ACHN (cell line): Measurements from ENCODE around the gene TRAK1.

Source experiments
- DNase-seq: peaks from one replicate; pipeline ENCODE4 v3.0.0-alpha.2; 2015
- in situ Hi-C: cut with HindIII; loops from 2 replicates; pipeline ENCODE4 v1.10.0; 2017; ENCODE audit warnings: low sequenced_read_pairs, low pct_ligation_motif_present, low pct_unique_long_range_greater_than_20kb

The TRAK1 gene

GRCh38 chr3:42250761-42251160 is 159.6 kb downstream of the TRAK1 start:
- in situ Hi-C loops = no loop called here

GRCh38 chr3:42254566-42254965 is 163.4 kb downstream of the TRAK1 start:
- no peak for DNase-seq
- in situ Hi-C loops = no loop called here

More at GRCh38 chr3:42250761-42251160, 159.6 kb downstream of the TRAK1 start:
- no peak for DNase-seq

GRCh38 chr3:42256135-42256819 is 165.1 kb downstream of the TRAK1 start:
- DNase-seq = peak; percentile 37
- in situ Hi-C loops = no loop called here

GRCh38 chr3:42257007-42257406 is 165.8 kb downstream of the TRAK1 start:
- DNase-seq = no peak
- in situ Hi-C loops = no loop called here

DNA sequence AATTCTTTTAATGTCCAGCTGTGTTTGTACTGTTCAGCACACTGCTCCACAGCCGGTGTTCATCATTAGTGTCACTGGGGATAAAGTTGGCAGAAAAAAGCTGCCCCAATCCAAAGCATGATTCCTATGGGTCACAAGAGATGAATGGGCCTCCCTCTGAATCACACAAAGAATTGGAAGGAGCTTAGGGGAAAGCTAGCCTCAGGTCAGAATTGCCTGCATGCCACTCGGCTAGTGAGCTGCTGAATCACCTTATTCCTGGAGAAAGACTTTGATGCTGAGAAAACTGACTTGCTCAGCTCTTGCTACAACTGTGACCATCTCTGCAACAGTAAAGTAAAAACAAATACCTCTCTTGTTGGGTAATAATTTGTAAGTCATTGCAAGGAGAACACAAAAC is 171.4 kb downstream of the TRAK1 start:
- in situ Hi-C loops = no loop called here
- DNase-seq = no peak

GRCh38 chr3:42263354-42264346 is 172.5 kb downstream of the TRAK1 start:
- in situ Hi-C loops = no loop called here
- DNase-seq = no peak

DNA sequence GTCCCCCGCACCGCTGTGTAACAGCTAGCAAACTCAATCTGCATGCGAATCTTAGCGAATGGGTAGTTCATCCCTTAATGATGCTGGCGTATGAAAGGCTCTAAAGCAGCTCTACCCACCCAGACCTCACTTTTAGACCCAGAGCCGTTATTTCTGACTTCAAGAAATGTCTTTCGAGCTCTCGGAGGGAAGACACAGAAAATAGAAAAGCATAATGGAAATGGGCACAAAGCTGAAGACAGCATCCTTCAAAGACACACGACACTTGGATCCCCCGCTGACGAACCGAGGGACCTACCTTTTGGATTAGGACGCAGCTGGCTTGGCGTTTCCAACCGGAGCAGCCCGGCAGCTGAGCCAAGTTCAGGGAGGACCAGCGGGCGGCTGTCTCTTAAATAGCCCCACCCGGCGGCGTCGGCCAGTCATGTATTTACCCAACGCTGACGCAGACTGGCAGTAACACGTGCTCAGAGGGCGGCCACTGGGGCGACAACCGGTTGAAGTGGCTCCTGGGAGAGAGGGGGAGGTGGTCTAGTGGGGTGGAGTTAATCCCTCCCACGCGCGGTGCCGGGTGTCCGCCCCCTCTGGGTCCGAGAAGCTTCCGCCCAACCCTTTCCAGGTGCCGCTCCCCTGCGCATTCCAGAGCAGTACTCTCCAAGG is 173.4 kb downstream of the TRAK1 start:
- in situ Hi-C loops = no loop called here
- no peak for DNase-seq

- DNase-seq = no peak
- in situ Hi-C loops = no loop called here
Measured at GRCh38 chr3:42265059-42265991, 174.2 kb downstream of the TRAK1 start.

DNA sequence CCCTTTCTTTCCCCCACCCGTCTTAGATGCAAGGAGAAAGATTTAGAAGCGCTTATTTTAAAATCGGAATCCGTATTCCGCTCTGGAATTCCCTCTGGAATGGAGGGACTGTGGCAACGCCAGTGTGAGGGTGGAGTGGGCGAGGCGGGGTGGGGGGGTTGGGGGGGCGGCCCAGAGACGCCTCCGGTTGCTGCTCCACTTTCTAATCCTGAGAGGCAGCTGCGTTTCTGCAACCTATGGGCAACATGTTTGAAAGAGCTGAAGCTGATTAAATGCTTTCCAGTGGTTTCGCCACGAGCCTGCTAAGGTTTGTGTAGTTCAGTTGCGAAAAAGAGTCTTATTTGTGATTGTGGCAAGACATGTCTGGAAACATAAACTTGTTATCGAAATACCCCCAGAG is 174.9 kb downstream of the TRAK1 start, which contains the start of gene CCK:
TSS of gene CCK (minus strand) at position 101 of the 400 bp plus-strand sequence. CDS start 2,555 bp downstream, outside the sequence.
- no peak for DNase-seq
- in situ Hi-C loops = no loop called here

GRCh38 chr3:42267878-42268277 is 176.7 kb downstream of the TRAK1 start:
- no peak for DNase-seq
- in situ Hi-C loops = no loop called here

DNA sequence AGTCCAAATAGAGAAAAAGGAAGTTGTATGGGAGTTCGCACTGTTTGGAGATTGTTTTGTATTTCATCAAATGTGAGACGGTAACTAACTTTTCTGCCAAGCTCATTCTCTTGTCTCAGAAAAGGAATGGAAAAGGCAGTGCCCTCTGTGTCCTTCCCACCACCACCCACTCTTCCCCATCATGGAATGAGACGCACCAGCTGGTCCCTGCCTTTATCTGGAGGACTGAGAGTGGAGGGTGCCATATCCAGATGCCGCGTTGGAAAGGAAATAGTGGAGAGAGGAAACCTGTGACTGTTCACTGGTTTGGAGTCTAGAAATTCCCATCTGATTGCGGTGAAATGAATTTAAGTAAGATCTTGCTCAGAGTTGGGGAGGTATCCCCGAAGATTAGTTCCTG is 178.5 kb downstream of the TRAK1 start:
- no peak for DNase-seq
- in situ Hi-C loops = no loop called here

DNA sequence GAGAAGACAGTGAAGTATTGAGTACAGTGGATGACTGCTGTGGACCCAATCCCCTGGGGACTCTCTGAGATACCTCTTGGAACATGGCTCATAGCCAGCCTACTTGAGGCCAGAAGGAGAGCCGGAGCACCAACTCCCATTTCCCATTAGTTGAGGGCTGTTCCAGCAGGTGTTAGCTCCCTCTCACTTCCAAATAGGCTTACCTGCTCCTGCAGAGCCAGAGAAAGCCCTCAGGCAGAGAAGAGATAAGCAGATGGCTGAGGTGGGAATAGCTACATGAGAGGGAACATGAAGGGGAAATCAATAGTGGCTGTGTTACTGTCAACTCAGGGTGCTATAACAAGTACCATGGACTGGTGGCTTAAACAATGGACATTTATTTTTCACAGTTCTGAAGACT is 179.4 kb downstream of the TRAK1 start:
- in situ Hi-C loops = no loop called here

GRCh38 chr3:42271786-42272185 is 180.6 kb downstream of the TRAK1 start:
- in situ Hi-C loops = no loop called here
- no peak for DNase-seq

More for the DNA sequence above, 179.4 kb downstream of the TRAK1 start:
- no peak for DNase-seq

DNA sequence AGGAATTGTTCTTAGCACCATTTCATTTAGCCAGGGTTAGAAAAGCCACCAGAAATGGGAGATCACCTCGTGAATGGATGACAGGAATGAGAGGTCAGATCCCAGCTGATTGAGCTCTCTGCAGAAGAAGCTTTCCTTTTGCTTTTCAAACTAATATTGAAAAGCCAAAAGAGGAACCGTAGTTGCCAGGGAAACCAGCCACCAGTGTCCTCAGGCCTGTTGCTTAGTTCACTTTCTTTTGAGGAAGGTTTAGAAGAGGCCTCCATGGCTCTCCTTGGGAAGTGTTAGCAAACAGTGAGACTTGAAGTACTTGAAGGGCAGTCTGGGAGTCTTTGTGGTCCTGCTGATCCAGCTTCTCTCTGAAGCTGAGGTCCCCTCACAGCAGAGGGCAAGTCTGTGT is 182.2 kb downstream of the TRAK1 start:
- in situ Hi-C loops = no loop called here
- no peak for DNase-seq

DNA sequence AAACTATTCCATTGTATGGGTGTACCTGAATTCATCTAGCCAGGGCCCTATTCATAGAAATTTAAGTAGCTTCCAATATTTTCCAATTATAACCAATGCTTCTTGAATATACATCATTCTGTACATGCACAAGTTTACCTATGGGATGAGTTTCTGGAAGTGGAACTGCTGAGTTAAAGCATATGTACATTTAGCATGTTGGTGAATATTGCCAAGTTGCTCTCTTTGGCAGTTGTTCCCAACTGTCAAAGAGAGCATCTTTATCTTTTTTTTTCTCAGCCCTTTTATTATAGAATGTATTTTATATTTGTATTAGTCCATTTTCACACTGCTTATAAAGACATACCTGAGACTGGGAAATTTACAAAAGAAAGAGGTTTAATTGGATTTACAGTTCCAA is 183.1 kb downstream of the TRAK1 start:
- in situ Hi-C loops = no loop called here
- no peak for DNase-seq

DNA sequence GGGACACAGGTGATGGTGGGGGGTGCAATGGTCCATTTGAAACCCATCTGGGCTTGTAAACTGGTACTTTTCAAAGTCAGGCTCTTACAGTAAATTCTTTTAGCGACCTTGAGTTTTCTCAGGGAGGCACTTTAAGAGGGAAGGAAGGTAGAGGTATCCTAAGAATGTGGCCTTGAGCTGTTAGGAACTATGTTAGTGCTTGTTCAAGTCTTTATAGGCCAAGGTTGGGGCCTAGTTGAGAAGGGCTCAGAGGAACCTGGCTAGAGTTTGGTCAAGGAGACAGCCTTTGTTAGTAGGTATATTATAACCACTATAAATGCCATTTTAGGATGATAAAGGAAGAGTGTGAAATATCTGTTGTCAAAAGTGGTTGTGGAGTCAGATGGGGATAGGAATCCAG is 184.1 kb downstream of the TRAK1 start:
- in situ Hi-C loops = no loop called here
- no peak for DNase-seq
